ENCODE data around the gene PRR5L.
A peak's percentile ranks its signal among the peaks of the same experiment; 100 is the strongest.

The PRR5L gene

GRCh38 chr11:36289226-36289852, 6.7 kb upstream of the PRR5L start, which contains the start of gene COMMD9:
TSS of gene COMMD9 (minus strand) at chr11:36289424. CDS start at chr11:36289412, 12 bp downstream.
- TF ChIP-seq POLR2AphosphoS5 (IDR thresholded peaks at IDR 0.05; ENCODE audit: low read depth, low read length) (peak; percentile 86), FOXP2 (optimal IDR thresholded peaks at IDR 0.05; ENCODE audit: borderline replicate concordance, extremely low read depth, extremely low read length, insufficient read depth) (peak; percentile 95), SIN3A (IDR thresholded peaks at IDR 0.05; ENCODE audit: borderline replicate concordance, insufficient read depth, low read length) (peak; percentile 99), TAF1 (IDR thresholded peaks at IDR 0.05; ENCODE audit: borderline replicate concordance, insufficient read depth, low read length) (peak; percentile 94)
- TF ChIP-seq, protein P1, sequence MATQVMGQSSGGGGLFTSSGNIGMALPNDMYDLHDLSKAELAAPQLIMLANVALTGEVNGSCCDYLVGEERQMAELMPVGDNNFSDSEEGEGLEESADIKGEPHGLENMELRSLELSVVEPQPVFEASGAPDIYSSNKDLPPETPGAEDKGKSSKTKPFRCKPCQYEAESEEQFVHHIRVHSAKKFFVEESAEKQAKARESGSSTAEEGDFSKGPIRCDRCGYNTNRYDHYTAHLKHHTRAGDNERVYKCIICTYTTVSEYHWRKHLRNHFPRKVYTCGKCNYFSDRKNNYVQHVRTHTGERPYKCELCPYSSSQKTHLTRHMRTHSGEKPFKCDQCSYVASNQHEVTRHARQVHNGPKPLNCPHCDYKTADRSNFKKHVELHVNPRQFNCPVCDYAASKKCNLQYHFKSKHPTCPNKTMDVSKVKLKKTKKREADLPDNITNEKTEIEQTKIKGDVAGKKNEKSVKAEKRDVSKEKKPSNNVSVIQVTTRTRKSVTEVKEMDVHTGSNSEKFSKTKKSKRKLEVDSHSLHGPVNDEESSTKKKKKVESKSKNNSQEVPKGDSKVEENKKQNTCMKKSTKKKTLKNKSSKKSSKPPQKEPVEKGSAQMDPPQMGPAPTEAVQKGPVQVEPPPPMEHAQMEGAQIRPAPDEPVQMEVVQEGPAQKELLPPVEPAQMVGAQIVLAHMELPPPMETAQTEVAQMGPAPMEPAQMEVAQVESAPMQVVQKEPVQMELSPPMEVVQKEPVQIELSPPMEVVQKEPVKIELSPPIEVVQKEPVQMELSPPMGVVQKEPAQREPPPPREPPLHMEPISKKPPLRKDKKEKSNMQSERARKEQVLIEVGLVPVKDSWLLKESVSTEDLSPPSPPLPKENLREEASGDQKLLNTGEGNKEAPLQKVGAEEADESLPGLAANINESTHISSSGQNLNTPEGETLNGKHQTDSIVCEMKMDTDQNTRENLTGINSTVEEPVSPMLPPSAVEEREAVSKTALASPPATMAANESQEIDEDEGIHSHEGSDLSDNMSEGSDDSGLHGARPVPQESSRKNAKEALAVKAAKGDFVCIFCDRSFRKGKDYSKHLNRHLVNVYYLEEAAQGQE (IDR thresholded peaks at IDR 0.05; ENCODE audit: insufficient read depth in 1 of 2, low read depth in 2 of 2, low read length in 2 of 2) = 0 out of 4 replicates have a peak, but pooled peaks of 1 of the 2 experiments have one; percentile 8

- TF ChIP-seq TAF1 (IDR thresholded peaks at IDR 0.05; ENCODE audit: borderline replicate concordance, insufficient read depth, low read length) = no peak
- no peak for TF ChIP-seq POLR2AphosphoS5 (IDR thresholded peaks at IDR 0.05; ENCODE audit: low read depth, low read length)
- TF ChIP-seq FOXP2 (optimal IDR thresholded peaks at IDR 0.05; ENCODE audit: borderline replicate concordance, extremely low read depth, extremely low read length, insufficient read depth) = no peak
- TF ChIP-seq SIN3A (IDR thresholded peaks at IDR 0.05; ENCODE audit: borderline replicate concordance, insufficient read depth, low read length) = no peak
- TF ChIP-seq, protein P1 (IDR thresholded peaks at IDR 0.05; ENCODE audit: insufficient read depth in 1 of 2, low read depth in 2 of 2, low read length in 2 of 2) = no peak
Measured at GRCh38 chr11:36292311-36292722, 3.8 kb upstream of the PRR5L start.

DNA sequence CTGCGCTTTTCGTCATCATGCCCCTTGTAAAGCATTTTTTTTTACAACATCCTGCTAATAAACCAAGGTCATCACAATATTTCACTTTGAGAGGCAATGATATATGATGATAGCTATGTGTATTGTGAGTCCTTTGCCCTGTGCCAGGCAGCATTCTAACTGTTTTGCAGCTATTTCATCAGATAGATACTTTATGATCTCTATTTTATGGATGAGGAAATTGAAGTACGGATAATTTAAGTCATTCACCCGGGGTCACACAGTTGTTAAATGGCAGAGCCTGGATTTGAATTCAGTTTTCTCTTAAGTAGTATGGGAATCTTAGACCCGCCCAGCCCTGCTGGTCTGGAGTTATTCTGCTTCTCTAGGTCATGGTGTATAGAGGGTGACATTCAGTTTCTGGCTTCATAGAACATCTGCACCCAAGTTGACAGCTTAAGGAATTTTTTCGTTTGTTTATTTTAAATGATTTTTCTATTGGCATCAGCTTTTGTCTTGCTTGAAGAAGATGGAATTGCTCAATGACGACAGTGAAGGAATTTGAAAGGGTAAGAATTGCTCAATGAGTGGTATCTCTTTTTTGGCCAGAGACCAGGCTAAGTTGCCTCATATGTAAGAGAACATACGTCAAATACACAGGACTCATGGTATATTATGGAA, 926 bp downstream of the PRR5L start:
- TF ChIP-seq POLR2AphosphoS5 (IDR thresholded peaks at IDR 0.05; ENCODE audit: low read depth, low read length) (no peak), TAF1 (IDR thresholded peaks at IDR 0.05; ENCODE audit: borderline replicate concordance, insufficient read depth, low read length) (no peak)

GRCh38 chr11:36300650-36301049, 4.6 kb downstream of the PRR5L start:
- TF ChIP-seq SIN3A (IDR thresholded peaks at IDR 0.05; ENCODE audit: borderline replicate concordance, insufficient read depth, low read length) (no peak), FOXP2 (optimal IDR thresholded peaks at IDR 0.05; ENCODE audit: borderline replicate concordance, extremely low read depth, extremely low read length, insufficient read depth) (no peak), TAF1 (IDR thresholded peaks at IDR 0.05; ENCODE audit: borderline replicate concordance, insufficient read depth, low read length) (no peak), POLR2AphosphoS5 (IDR thresholded peaks at IDR 0.05; ENCODE audit: low read depth, low read length) (no peak)
- TF ChIP-seq, protein P1 (IDR thresholded peaks at IDR 0.05; ENCODE audit: insufficient read depth in 1 of 2, low read depth in 2 of 2, low read length in 2 of 2) = no peak

- TF ChIP-seq FOXP2 (optimal IDR thresholded peaks at IDR 0.05; ENCODE audit: borderline replicate concordance, extremely low read depth, extremely low read length, insufficient read depth) (no peak), TAF1 (IDR thresholded peaks at IDR 0.05; ENCODE audit: borderline replicate concordance, insufficient read depth, low read length) (no peak), SIN3A (IDR thresholded peaks at IDR 0.05; ENCODE audit: borderline replicate concordance, insufficient read depth, low read length) (no peak), POLR2AphosphoS5 (IDR thresholded peaks at IDR 0.05; ENCODE audit: low read depth, low read length) (no peak)
- TF ChIP-seq, protein P1 (IDR thresholded peaks at IDR 0.05; ENCODE audit: insufficient read depth in 1 of 2, low read depth in 2 of 2, low read length in 2 of 2) = no peak
Measured at GRCh38 chr11:36304351-36304750, 8.3 kb downstream of the PRR5L start.

Measured in PFSK-1 (cell line).